HG03565 (cell line): ENCODE results near the gene IL15.
A peak's percentile ranks its signal among the peaks of the same experiment; 100 is the strongest.
"Not testable (repeated sequence)": the region's sequence is repeated elsewhere in the genome, so short reads cannot be mapped to it uniquely, and the experiment has no call there.

Experiments used
- ATAC-seq: cut with Tn5 transposase; IDR thresholded peaks from one replicate; pipeline ENCODE4 v1.9.1; 2021; ENCODE audit warnings: mild to moderate bottlenecking, moderate library complexity; ENCODE audit not compliant: unreplicated experiment

IL15 gene

DNA sequence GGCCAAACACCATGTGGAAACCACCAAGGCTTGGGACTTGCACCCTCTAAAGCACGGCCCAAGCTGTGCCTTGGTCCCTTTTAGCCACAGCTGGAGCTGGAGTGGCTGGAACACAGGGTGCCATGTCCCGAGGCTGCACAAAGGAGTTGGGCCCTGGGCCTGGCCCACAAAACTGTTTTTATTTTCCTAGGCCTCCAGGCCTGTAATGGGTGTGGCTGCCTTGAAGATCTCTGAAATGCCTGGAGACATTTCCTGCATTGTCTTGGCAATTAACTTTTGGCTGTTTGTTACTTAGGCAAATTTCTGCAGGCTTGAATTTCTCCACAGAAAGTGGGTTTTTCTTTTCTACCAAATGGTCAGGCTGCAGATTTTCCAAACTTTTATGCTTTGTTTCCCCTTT, 55.7 kb downstream of the IL15 start:
- no peak for ATAC-seq

DNA sequence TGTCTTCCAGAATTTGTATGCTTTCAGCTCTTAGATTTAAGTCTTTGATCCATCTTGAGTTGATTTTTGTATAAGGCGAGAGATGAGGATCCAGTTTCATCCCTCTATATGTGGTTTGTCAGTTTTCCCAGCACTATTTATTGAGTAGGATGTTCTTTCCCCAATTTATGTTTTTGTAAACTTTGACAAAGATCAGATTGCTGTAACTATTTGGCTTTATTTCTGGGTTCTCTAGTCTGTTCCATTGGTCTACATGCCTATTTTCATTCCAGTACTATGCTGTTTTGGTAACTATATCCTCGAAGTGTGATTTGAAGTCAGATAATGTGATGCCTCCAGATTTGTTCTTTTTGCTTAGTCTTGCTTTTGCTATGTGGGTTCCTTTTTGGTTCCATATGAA, 60.7 kb downstream of the IL15 start:
- ATAC-seq, result no peak

DNA sequence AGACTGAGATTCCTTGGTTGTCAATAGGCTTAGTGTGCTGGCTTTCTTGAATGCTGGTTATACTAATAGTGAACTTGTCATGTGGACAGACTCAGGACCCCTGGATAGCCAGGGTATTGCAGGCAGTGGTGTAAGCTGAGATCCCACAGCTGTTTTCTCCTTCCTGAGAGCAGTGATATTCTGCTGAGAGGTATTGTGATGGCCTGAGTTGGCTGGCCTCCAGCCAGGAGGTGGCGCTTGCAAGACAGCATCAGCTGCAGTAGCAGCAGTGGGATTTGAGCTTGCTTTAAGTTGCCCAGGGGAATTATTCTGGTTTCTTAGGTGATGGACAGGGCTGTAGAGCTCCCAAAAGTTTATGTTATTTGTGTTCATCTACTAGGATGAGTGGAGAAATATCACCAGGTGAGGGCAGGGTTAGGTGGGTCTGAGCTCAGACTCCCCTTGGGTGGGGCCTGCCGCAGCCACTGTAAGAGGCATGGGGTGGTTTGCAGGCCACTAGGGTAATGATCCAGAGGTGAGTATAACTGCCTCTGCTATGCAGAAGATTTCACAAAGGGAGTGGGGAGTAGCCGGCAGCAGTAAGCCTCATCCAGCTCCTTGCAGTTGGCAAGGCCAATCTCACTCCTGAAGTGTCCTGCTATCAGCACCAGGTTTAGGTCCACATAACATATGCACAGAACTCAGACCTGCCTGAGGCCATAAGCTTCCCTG, 66.2 kb downstream of the IL15 start:
- ATAC-seq, result no peak

DNA sequence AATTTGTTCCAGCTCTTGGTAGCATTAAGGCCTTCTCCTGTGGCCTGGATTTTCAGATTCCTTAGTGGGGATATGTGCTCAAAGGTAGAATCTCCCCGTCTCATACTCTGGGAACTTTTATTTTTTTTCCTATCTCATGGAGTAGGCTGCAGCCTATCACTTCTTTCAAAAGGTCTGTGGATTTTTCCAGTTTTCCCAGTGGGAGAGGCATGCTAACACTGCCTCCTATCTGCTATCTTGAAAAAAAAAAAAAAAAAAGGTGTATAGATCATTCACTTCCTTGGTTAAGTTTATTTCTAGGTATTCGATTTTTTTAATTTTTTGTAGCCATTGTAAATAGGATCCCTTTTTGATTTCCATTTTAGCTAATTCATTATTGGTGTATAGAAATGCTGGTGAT, 67.1 kb downstream of the IL15 start:
- no peak for ATAC-seq

DNA sequence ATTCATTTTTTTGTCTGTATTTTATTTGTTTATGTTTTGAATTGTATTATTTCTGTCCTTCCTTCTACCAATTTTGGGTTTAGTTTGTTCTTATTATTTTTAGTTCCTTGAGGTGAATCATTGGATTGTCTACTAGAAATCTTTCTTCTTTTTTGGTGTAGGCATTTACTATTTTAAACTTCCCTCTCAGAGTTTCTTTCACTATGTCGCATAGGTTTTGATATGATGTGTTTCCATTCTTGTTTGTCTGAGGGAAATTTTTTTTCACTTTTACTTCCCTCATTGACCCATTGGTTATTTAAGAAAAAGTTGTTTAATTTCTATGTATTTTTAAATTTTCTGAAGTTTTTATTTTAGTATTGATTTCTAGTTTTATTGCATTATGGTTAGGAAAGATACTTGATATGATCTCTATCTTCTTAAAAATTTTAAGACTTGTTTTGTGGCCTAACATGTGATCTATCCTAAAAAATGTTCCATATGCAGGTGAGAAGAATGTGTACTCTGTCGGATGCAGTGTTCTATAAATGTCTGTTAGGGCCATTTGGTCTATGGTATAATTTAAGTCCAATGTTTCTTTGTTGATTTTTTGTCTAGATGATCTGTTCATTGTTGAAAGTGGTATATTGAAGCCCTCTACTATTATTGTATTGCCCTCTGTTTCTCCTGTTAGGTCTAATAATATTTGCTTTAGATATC, 68.8 kb downstream of the IL15 start:
- ATAC-seq, result peak; percentile 76

DNA sequence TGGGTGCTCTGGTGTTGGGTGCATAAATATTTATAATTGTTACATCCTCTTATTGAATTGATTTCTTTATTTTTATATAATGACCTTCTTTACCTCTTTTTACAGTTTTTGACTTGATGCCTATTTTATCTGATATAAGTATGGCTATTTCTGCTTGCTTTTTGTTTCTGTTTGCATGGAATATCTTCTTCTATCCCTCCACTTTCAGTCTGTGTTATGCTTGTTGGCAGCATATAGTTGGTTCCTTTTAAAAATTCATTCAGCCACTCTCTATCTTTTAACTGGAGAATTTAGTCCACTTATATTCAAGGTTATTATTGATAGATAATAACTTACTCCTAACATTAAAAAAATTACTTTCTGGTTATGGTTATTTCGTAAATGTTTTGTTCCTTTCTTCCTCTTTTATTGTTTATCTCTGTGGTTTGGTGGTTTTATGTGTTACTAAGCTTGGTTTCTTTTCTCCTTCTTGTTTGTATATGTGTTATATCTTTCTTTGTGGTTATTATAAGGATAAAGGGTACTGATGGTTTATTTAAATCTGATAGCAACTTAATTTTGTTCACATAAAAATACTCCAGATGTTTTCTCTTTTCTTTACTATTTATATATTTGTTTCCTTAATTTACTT, 69.5 kb downstream of the IL15 start:
- peak; percentile 51 for ATAC-seq

- ATAC-seq, result no peak
Observed at GRCh38 chr4:141706445-141706844, 70.1 kb downstream of the IL15 start.

DNA sequence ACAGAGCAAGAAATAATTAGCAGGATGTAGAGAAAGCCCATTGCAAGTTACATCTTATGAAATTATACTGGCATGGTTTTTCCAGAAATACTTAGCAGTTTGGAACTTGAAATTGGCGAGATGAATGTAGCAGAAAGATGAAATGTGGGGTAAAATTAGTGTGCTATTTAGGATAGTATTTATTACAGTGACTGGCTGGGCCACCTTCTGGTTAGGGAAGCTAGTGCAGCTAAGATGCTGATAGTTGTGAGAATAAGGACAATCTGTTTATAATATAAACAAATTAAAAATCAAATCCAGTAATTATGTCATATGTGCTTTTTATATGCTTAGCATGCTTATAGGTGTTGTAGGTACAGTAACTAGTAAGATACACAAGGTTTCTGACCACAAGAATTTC, 74.8 kb downstream of the IL15 start:
- no peak for ATAC-seq

DNA sequence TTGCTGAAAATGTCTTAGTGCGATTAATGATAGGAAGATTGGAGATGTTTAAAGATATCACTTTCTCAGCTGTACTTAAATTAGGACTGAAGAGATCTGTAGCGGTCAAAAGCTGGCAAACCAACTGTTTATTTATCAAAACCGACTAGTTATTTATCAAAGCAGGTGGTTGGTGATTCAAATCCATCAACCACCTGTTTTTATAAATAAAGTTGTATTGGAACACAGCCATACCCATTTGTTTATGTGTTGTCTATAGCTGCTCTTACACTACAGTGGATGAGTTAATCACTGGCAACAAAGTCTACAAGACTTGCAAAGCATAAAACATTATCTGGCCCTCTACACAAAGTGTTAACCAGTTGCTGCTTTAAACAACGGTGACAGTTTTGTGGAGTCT, 76.8 kb downstream of the IL15 start:
- no peak for ATAC-seq

DNA sequence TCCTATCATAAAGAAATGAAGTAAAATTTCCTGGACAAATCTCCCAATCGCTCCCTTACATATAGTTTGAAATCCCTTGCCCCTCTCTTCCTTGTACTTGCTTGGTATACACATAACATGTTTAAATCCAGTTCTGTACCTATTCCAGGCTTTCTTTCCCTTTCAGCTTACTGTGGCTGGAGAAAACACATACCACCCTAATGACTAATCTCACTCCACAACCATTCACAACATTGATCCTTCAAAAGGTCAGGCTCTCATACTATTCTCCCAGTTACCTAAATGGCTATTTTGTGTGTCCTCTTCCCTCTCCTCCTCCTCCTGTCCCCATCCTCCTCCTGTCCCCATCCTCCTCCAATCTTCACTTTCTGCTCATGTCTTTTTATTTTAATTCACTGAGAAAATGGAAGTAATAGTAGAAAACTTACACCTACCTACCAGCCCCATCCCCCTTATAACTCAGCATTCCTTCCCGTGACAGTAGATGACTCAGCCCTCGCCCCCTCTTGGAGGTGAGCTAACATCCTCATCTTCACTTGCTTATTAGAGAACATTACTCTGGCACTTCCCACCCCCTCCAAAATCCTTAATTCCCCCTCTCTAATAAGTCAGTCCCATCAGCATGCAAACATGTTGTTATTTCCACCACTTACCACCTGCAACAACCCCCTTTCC, 77.5 kb downstream of the IL15 start:
- no peak for ATAC-seq

DNA sequence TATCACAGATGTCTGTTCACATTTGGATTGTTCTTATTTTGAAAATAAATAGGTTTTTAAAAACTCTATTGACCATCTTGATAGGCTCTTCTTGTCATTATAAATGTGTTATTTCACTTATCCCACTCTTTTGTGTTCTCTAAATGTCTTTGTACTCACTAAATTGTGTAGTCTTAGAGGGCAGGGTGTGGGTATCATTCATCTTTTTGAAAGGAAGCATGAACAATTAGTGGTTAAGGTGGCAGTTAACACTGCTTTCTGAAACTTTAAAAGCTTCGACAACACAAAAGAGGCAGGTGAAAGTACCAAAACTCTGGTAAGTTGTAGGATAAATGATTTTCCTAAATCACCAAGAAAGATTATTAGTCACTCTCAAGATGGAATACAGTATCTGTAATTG, 83.2 kb downstream of the IL15 start:
- no peak for ATAC-seq

DNA sequence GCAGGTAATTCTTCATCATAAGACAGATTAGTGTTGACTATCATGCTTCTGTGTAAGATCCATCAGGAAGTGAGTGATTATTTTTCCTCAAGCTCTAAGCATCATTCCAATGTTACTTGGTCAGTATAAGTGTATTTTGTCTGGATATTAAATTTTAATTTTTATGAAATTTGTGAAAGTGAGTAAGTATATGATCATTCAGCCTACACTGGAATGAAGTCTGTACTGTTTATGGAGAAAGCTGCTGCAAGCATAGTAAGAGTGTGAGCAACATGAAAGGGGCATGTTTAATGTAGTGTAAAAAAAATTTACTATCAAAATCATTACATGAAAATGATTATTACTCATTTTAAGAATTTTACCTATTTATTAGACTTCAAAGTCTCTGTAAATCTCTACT, 84.8 kb downstream of the IL15 start:
- no peak for ATAC-seq

- ATAC-seq, result no peak
Observed at GRCh38 chr4:141724646-141725045, 88.3 kb downstream of the IL15 start.

DNA sequence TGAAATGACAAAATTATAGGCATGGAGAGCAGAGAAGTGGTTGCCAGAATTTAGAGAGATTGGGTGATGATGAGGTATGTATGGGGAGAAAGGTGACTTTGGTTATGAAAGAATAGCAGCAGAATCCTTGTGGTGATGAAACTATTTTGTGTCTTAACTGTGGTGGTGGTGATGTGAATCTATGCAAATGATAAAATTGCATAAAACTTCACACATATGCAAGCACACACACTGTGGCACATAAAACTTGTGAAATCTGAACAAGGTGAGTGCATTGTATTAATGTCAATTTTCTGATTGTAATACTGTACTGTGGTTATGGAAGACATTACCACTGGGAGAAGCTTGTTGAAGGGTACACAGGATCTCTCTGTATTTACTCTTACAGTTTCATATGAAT, 91.0 kb downstream of the IL15 start:
- ATAC-seq, result no peak

- ATAC-seq, result peak; percentile 40
Observed at GRCh38 chr4:141730805-141731204, 94.4 kb downstream of the IL15 start.

DNA sequence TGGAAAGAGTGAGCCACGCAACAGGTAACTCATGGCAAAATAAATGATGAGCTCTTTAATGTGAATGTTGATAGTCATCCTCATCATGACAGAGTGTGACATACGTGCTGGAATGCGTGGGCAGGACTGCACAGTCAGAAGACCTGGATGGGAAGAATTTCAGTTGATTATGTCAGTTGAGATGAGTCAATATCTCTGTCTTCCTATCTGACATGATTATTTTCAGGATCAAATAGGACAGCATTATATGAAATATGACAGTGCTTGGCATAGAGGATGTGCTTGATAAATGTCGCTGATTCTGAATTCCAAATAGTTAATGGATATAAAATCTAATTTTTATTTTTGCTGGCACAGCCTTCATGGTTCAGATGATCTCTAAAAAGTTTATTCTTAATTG, 95.1 kb downstream of the IL15 start:
- no peak for ATAC-seq

DNA sequence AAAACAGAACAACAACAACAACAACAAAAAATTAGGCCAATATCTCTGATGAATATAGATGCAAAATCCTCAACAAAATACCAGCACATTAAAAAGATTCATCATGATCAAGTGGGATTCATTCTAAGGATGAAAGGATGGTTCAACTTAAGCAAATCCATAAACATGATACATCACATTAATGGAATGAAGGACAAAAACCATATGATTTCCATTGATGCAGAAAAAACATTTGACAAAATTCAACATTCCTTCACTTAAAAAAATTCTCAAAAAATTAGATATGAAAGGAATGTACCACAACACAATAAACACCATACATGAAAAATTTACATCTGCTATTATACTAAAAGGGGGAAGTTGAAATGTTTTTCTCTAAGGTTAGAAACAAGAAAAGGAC, 103.3 kb downstream of the IL15 start:
- no peak for ATAC-seq

- no peak for ATAC-seq
Observed at GRCh38 chr4:141746026-141746425, 109.6 kb downstream of the IL15 start.

- ATAC-seq, result not testable (repeated sequence)
Observed at GRCh38 chr4:141751806-141752205, 115.4 kb downstream of the IL15 start.

- ATAC-seq, result no peak
Observed at GRCh38 chr4:141757287-141757686, 120.9 kb downstream of the IL15 start.

GRCh38 chr4:141759796-141760425, 123.5 kb downstream of the IL15 start:
- ATAC-seq, result no peak
